Measurements from ENCODE around the gene SERINC1.

SERINC1 gene

GRCh38 chr6:122412001-122412400, 59.6 kb downstream of the SERINC1 start:
- TF ChIP-seq CTCF (IDR thresholded peaks at IDR 0.05; ENCODE audit: insufficient read depth, low read length, missing control alignments): no peak
- ChIA-PET CTCF (no interaction called here), POLR2A (no interaction called here)

GRCh38 chr6:122408702-122409458, 62.7 kb downstream of the SERINC1 start:
- CTCF ChIA-PET: interaction anchor here (1.3 kb wide), 1 partner anchor 10 kb away, joined by 4 read pairs; the partner anchor contains the start of gene HSF2
- POLR2A ChIA-PET: no interaction called here
- no peak overlapping the region for H3K4me3 ChIP-seq (ENCODE audit: low read depth, low read length)
- TF ChIP-seq CTCF (IDR thresholded peaks at IDR 0.05; ENCODE audit: insufficient read depth, low read length, missing control alignments): no peak
- DNase-seq (ENCODE audit: low read depth, low spot score): no peak

More at GRCh38 chr6:122412001-122412400, 59.6 kb downstream of the SERINC1 start:
- no peak overlapping the region for H3K4me3 ChIP-seq (ENCODE audit: low read depth, low read length)
- DNase-seq (ENCODE audit: low read depth, low spot score): no peak

GRCh38 chr6:122408240-122408639, 63.4 kb downstream of the SERINC1 start:
- CTCF ChIA-PET: interaction anchor here (1.3 kb wide), 1 partner anchor 9 kb away, joined by 4 read pairs; the partner anchor contains the start of gene HSF2
- no peak overlapping the region for H3K4me3 ChIP-seq (ENCODE audit: low read depth, low read length)
- POLR2A ChIA-PET: no interaction called here
- DNase-seq (ENCODE audit: low read depth, low spot score): no peak
- no peak for TF ChIP-seq CTCF (IDR thresholded peaks at IDR 0.05; ENCODE audit: insufficient read depth, low read length, missing control alignments)

GRCh38 chr6:122407712-122408111, 63.9 kb downstream of the SERINC1 start:
- ChIA-PET CTCF (interaction anchor here (1.3 kb wide), 1 partner anchor 9 kb away, joined by 4 read pairs; the partner anchor contains the start of gene HSF2), POLR2A (no interaction called here)
- no peak overlapping the region for H3K4me3 ChIP-seq (ENCODE audit: low read depth, low read length)
- no peak for DNase-seq (ENCODE audit: low read depth, low spot score)
- no peak for TF ChIP-seq CTCF (IDR thresholded peaks at IDR 0.05; ENCODE audit: insufficient read depth, low read length, missing control alignments)

- H3K4me3 ChIP-seq (ENCODE audit: low read depth, low read length): no peak overlapping the region
- CTCF ChIA-PET: interaction anchor here (1.1 kb wide), 1 partner anchor 68 kb away, joined by 3 read pairs; no protein-coding TSS in a partner anchor
- DNase-seq (ENCODE audit: low read depth, low spot score): no peak
- TF ChIP-seq CTCF (IDR thresholded peaks at IDR 0.05; ENCODE audit: insufficient read depth, low read length, missing control alignments): no peak
- POLR2A ChIA-PET: no interaction called here
Observed at GRCh38 chr6:122406187-122406586, 65.4 kb downstream of the SERINC1 start.

- no peak overlapping the region for H3K4me3 ChIP-seq (ENCODE audit: low read depth, low read length)
- no peak for DNase-seq (ENCODE audit: low read depth, low spot score)
- POLR2A ChIA-PET: no interaction called here
- CTCF ChIA-PET: interaction anchor here (1.1 kb wide), 1 partner anchor 69 kb away, joined by 3 read pairs; no protein-coding TSS in a partner anchor
- no peak for TF ChIP-seq CTCF (IDR thresholded peaks at IDR 0.05; ENCODE audit: insufficient read depth, low read length, missing control alignments)
Observed at GRCh38 chr6:122405417-122405816, 66.2 kb downstream of the SERINC1 start.
